GM23338 (cell line): Measurements from ENCODE around the gene PAQR5. TPM values are rescaled to one million over a fixed set of nuclear protein-coding genes. Genes with fewer than 3 reads are reported as not detected.

Experiments
- ATAC-seq: fragments of 200-7000 bp; cut with Tn5 transposase; 3 replicates; pipeline ENCODE4 v1.9.1; 2020
- DNase-seq: peaks from one replicate; pipeline ENCODE4 v3.0.0-alpha.2; 2015; ENCODE audit warnings: low spot score
- H2AFZ ChIP-seq: fragments of 200-600 bp; sonication (generic); 2 replicates; pipeline ENCODE4 v1.8.0; 2016; ENCODE audit warnings: antibody characterized with exemption, mild to moderate bottlenecking, moderate library complexity
- H3F3A ChIP-seq: fragments of 200-600 bp; sonication (generic); replicated peaks from 2 replicates; pipeline ENCODE4 v1.8.0; 2017; ENCODE audit warnings: antibody characterized with exemption, mixed run types, low read depth
- H3K27ac ChIP-seq: fragments of 200-600 bp; sonication (generic); 2 replicates; pipeline ENCODE4 v1.6.1; 2016; ENCODE audit warnings: low read depth
- H3K27me3 ChIP-seq: fragments of 200-600 bp; sonication (generic); 2 replicates; pipeline ENCODE4 v1.8.0; 2016; ENCODE audit warnings: mild to moderate bottlenecking, mixed run types, moderate library complexity; ENCODE audit not compliant: insufficient read depth
- H3K36me3 ChIP-seq: fragments of 200-600 bp; sonication (generic); 2 replicates; pipeline ENCODE4 v1.8.0; 2016; ENCODE audit warnings: mild to moderate bottlenecking; ENCODE audit not compliant: insufficient read depth
- H3K4me1 ChIP-seq: fragments of 200-600 bp; sonication (generic); 2 replicates; pipeline ENCODE4 v1.8.0; 2016; ENCODE audit warnings: mild to moderate bottlenecking, moderate library complexity; ENCODE audit not compliant: insufficient read depth
- H3K4me2 ChIP-seq: fragments of 200-600 bp; sonication (generic); 2 replicates; pipeline ENCODE4 v1.7.1; 2017; ENCODE audit warnings: mixed run types
- H3K4me3 ChIP-seq: fragments of 200-600 bp; sonication (generic); 2 replicates; pipeline ENCODE4 v1.6.1; 2016; ENCODE audit warnings: mixed run types
- H3K79me2 ChIP-seq: fragments of 200-600 bp; sonication (generic); replicated peaks from 2 replicates; pipeline ENCODE4 v1.8.0; 2017; ENCODE audit warnings: mild to moderate bottlenecking; ENCODE audit not compliant: insufficient read depth
- H3K9me2 ChIP-seq: fragments of 200-600 bp; sonication (generic); 2 replicates; pipeline ENCODE4 v1.8.0; 2017; ENCODE audit not compliant: insufficient read depth
- H4K20me1 ChIP-seq: fragments of 200-600 bp; sonication (generic); replicated peaks from 2 replicates; pipeline ENCODE4 v1.8.0; 2017; ENCODE audit warnings: mild to moderate bottlenecking; ENCODE audit not compliant: insufficient read depth
- H3K27ac Mint-ChIP-seq: 2 replicates; pipeline ENCODE4 v1.8.0; 2020; ENCODE audit warnings: inconsistent platforms, mild to moderate bottlenecking, moderate library complexity, mixed read lengths
- H3K27me3 Mint-ChIP-seq: 3 replicates; pipeline ENCODE4 v1.8.0; 2022; ENCODE audit warnings: low read depth, mild to moderate bottlenecking, moderate library complexity, mixed read lengths, inconsistent platforms; ENCODE audit not compliant: insufficient read depth, poor library complexity
- H3K36me3 Mint-ChIP-seq: 3 replicates; pipeline ENCODE4 v1.8.0; 2021; ENCODE audit warnings: low read depth, mild to moderate bottlenecking, inconsistent platforms, moderate library complexity, mixed read lengths
- H3K4me1 Mint-ChIP-seq: 3 replicates; pipeline ENCODE4 v1.8.0; 2020; ENCODE audit warnings: mild to moderate bottlenecking, inconsistent platforms, mixed read lengths
- H3K4me3 Mint-ChIP-seq: 3 replicates; pipeline ENCODE4 v1.8.0; 2021; ENCODE audit warnings: moderate library complexity, mild to moderate bottlenecking, inconsistent platforms, mixed read lengths
- H3K9me3 Mint-ChIP-seq: 3 replicates; pipeline ENCODE4 v1.8.0; 2020; ENCODE audit warnings: moderate library complexity, mild to moderate bottlenecking, inconsistent platforms, mixed read lengths
- CREB1 ChIP-seq: fragments of 250-450 bp; sonication (Bioruptor Pico); IDR thresholded peaks from 2 replicates; pipeline ENCODE4 v1.5.0; 2020; ENCODE audit warnings: low read depth, mild to moderate bottlenecking, moderate library complexity
- CTCF ChIP-seq, 2 experiments: fragments of 200-600 bp in 1 of 2; sonication (generic) in 1 of 2; conservative IDR thresholded peaks; 2 replicates each; pipeline versions ENCODE4 v1.5.1 to v1.6.1; 2016 to 2017; ENCODE audit warnings: antibody characterized with exemption in 2 of 2, low read depth in 2 of 2, mild to moderate bottlenecking in 2 of 2, moderate library complexity in 1 of 2
- EZH2 ChIP-seq: fragments of 200-600 bp; sonication (generic); IDR thresholded peaks from one replicate; pipeline ENCODE4 v1.8.0; 2017; ENCODE audit warnings: antibody characterized with exemption, mild to moderate bottlenecking, low read depth; ENCODE audit not compliant: unreplicated experiment
- EZH2phosphoT487 ChIP-seq: fragments of 200-600 bp; sonication (generic); IDR thresholded peaks from one replicate; pipeline ENCODE4 v1.8.1; 2018; ENCODE audit warnings: antibody characterized with exemption; ENCODE audit not compliant: unreplicated experiment
- JUNB ChIP-seq: IDR thresholded peaks from one replicate; pipeline ENCODE4 v1.6.1; 2016; ENCODE audit warnings: antibody characterized with exemption; ENCODE audit not compliant: unreplicated experiment
- NANOG ChIP-seq: IDR thresholded peaks from 2 replicates; pipeline ENCODE4 v1.6.1; 2016; ENCODE audit warnings: antibody characterized with exemption, borderline replicate concordance
- POLR2AphosphoS5 ChIP-seq: IDR thresholded peaks from 2 replicates; pipeline ENCODE4 v1.6.1; 2016; ENCODE audit warnings: antibody characterized with exemption, low read depth
- REST ChIP-seq: IDR thresholded peaks from one replicate; pipeline ENCODE4 v1.6.1; 2018; ENCODE audit warnings: antibody characterized with exemption; ENCODE audit not compliant: unreplicated experiment
- STAT1 ChIP-seq: IDR thresholded peaks from one replicate; pipeline ENCODE4 v1.6.1; 2016; ENCODE audit warnings: antibody characterized with exemption; ENCODE audit not compliant: unreplicated experiment
- ZNF114 ChIP-seq: fragments of 250-450 bp; sonication (Bioruptor Pico); IDR thresholded peaks from 2 replicates; pipeline ENCODE4 v1.5.0; 2020; ENCODE audit warnings: mild to moderate bottlenecking, moderate library complexity
- ZNF331 ChIP-seq: fragments of 250-450 bp; sonication (Bioruptor Pico); IDR thresholded peaks from 2 replicates; pipeline ENCODE4 v1.5.0; 2020; ENCODE audit warnings: low read depth, mild to moderate bottlenecking, moderate library complexity
- polyA plus RNA-seq: library from polyadenylated mRNA; unstranded; fragments of >200 nt; fragmentation: Nextera tagmentation; extraction: Ambion mirVana; gene quantifications from 2 replicates; pipeline ENCODE4 v1.2.1, GENCODE V29; 2016
- total RNA-seq: library from RNA; depleted of rRNA; stranded (reverse); fragments of >200 nt; shearing (Covaris generic); gene quantifications from 2 replicates; pipeline ENCODE4 v1.2.3, GENCODE V29; 2014
- TF ChIP-seq, protein P1 (sequence below): fragments of 250-450 bp; sonication (Bioruptor Pico); IDR thresholded peaks from 2 replicates; pipeline ENCODE4 v1.5.0; 2020; ENCODE audit warnings: mild to moderate bottlenecking, moderate library complexity
- TF ChIP-seq, protein P2 (sequence below): IDR thresholded peaks from 2 replicates; pipeline ENCODE4 v1.6.1; 2016; ENCODE audit warnings: antibody characterized with exemption

PAQR5 gene
- total and polyA plus RNA-seq, 2 experiments from 2014 or later = 8.7 to 14.5 TPM

DNA sequence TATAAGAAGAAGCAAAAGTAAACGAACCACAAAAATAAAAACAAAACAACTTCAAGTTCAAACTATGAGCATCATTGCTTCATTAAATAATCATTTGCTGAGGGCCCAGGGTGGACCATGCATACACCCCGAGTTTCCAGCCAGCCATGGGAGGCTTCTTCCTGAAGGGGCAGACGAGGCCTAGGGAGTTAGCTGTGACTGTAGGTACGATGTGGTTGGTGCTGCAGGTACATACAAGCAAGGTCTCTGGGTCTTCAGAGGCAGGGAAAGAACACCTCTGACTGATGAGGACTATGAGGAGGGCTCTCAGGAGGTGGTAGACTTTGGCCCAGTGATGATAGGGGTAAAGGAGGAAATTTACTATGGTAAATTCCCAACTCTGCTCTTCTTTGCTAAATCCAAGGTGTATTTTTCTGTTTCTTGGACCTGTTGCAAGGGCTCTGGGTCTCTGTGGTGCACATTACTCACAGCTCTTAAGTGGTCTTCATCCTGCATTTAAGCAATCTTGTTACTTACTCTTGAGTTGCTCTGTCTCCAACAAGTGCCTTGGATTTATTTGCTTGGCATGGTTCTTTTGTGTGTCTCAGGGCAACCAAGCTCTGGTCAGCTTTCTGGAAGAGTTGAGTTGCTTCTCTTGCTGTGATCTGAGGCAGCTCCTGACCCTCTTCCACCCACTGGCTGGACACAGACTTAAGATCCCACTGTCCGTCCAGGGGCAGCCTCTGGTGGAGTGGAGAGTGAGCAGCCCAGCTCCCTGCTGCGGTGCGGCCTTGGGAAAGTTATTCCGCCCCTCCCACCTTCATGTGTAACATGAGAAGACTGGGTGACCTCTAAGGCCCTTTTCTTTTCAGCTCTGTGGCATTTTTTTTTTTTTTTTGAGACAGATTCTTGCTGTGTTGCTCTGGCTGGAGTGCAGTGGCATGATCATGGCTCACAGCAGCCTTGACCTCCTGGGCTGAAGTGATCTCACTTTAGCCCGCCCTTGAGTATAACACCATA lies 59.4 kb downstream of the PAQR5 start:
- Histone ChIP-seq H3K27ac (no peak overlapping the region), H3K4me1 (peaks cover 9% of the 10 kb centered on the region; the same call in 1 of the 2 replicates), H3K79me2 (no peaks in the 10 kb centered on the region), H3K9me2 (0 out of 2 replicates have a peak, but pooled peaks cover 3% of the 10 kb centered on the region), H3K36me3 (no peaks in the 10 kb centered on the region), H4K20me1 (no peaks in the 10 kb centered on the region), H3K4me2 (peak overlapping the region; percentile 51; the same call in 1 of the 2 replicates), H3K27me3 (no peaks in the 10 kb centered on the region), H3F3A (no peaks in the 10 kb centered on the region), H3K4me3 (no peak overlapping the region), H2AFZ (no peak overlapping the region)
- H3K36me3 Mint-ChIP-seq = no peaks in the 10 kb centered on the region
- TF ChIP-seq STAT1 = no peak
- TF ChIP-seq CREB1 (CRISPR knock-in tag) = no peak
- TF ChIP-seq JUNB = no peak
- TF ChIP-seq, protein P1, sequence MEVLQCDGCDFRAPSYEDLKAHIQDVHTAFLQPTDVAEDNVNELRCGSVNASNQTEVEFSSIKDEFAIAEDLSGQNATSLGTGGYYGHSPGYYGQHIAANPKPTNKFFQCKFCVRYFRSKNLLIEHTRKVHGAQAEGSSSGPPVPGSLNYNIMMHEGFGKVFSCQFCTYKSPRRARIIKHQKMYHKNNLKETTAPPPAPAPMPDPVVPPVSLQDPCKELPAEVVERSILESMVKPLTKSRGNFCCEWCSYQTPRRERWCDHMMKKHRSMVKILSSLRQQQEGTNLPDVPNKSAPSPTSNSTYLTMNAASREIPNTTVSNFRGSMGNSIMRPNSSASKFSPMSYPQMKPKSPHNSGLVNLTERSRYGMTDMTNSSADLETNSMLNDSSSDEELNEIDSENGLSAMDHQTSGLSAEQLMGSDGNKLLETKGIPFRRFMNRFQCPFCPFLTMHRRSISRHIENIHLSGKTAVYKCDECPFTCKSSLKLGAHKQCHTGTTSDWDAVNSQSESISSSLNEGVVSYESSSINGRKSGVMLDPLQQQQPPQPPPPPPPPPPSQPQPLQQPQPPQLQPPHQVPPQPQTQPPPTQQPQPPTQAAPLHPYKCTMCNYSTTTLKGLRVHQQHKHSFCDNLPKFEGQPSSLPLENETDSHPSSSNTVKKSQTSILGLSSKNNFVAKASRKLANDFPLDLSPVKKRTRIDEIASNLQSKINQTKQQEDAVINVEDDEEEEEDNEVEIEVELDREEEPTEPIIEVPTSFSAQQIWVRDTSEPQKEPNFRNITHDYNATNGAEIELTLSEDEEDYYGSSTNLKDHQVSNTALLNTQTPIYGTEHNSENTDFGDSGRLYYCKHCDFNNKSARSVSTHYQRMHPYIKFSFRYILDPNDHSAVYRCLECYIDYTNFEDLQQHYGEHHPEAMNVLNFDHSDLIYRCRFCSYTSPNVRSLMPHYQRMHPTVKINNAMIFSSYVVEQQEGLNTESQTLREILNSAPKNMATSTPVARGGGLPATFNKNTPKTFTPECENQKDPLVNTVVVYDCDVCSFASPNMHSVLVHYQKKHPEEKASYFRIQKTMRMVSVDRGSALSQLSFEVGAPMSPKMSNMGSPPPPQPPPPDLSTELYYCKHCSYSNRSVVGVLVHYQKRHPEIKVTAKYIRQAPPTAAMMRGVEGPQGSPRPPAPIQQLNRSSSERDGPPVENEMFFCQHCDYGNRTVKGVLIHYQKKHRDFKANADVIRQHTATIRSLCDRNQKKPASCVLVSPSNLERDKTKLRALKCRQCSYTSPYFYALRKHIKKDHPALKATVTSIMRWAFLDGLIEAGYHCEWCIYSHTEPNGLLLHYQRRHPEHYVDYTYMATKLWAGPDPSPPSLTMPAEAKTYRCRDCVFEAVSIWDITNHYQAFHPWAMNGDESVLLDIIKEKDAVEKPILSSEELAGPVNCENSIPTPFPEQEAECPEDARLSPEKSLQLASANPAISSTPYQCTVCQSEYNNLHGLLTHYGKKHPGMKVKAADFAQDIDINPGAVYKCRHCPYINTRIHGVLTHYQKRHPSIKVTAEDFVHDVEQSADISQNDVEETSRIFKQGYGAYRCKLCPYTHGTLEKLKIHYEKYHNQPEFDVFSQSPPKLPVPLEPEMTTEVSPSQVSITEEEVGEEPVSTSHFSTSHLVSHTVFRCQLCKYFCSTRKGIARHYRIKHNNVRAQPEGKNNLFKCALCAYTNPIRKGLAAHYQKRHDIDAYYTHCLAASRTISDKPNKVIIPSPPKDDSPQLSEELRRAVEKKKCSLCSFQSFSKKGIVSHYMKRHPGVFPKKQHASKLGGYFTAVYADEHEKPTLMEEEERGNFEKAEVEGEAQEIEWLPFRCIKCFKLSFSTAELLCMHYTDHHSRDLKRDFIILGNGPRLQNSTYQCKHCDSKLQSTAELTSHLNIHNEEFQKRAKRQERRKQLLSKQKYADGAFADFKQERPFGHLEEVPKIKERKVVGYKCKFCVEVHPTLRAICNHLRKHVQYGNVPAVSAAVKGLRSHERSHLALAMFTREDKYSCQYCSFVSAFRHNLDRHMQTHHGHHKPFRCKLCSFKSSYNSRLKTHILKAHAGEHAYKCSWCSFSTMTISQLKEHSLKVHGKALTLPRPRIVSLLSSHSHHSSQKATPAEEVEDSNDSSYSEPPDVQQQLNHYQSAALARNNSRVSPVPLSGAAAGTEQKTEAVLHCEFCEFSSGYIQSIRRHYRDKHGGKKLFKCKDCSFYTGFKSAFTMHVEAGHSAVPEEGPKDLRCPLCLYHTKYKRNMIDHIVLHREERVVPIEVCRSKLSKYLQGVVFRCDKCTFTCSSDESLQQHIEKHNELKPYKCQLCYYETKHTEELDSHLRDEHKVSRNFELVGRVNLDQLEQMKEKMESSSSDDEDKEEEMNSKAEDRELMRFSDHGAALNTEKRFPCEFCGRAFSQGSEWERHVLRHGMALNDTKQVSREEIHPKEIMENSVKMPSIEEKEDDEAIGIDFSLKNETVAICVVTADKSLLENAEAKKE (CRISPR knock-in tag) = no peak
- TF ChIP-seq, protein P2, sequence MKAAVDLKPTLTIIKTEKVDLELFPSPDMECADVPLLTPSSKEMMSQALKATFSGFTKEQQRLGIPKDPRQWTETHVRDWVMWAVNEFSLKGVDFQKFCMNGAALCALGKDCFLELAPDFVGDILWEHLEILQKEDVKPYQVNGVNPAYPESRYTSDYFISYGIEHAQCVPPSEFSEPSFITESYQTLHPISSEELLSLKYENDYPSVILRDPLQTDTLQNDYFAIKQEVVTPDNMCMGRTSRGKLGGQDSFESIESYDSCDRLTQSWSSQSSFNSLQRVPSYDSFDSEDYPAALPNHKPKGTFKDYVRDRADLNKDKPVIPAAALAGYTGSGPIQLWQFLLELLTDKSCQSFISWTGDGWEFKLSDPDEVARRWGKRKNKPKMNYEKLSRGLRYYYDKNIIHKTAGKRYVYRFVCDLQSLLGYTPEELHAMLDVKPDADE = no peak
- no peak for TF ChIP-seq EZH2
- no peak for TF ChIP-seq REST
- TF ChIP-seq POLR2AphosphoS5 = no peak
- TF ChIP-seq ZNF331 (CRISPR knock-in tag) = no peak
- TF ChIP-seq EZH2phosphoT487 = no peak
- TF ChIP-seq CTCF (conservative IDR thresholded peaks at IDR 0.05; ENCODE audit: low read depth in 2 of 2) = no peak
- TF ChIP-seq NANOG = no peak
- TF ChIP-seq ZNF114 (CRISPR knock-in tag) = no peak
- ATAC-seq (peak; percentile 92), DNase-seq (peak; percentile 64)
- H3K27me3 Mint-ChIP-seq = peaks cover 15% of the 10 kb centered on the region
- no peaks in the 10 kb centered on the region for H3K9me3 Mint-ChIP-seq
- H3K4me1 Mint-ChIP-seq = peaks cover 9% of the 10 kb centered on the region
- H3K27ac Mint-ChIP-seq = no peak overlapping the region
- H3K4me3 Mint-ChIP-seq = no peak overlapping the region
